Inferior parietal cortex (tissue), 1 donor: ENCODE measurements around the gene MEX3D.
A peak's percentile ranks its signal among the peaks of the same experiment; 100 is the strongest.
"Not testable (repeated sequence)": the region's sequence is repeated elsewhere in the genome, so short reads cannot be mapped to it uniquely, and the experiment has no call there.

Experiments
- DNase-seq: peaks from one replicate; pipeline ENCODE4 v3.0.0-alpha.2; 2016; ENCODE audit errors: extremely low spot score

The MEX3D gene

GRCh38 chr19:1519802-1520201 lies 48.3 kb downstream of the MEX3D start:
- not testable (repeated sequence) for DNase-seq

- no peak for DNase-seq
These were observed 49.7 kb downstream of the MEX3D start for GRCh38 chr19:1518471-1518870.

GRCh38 chr19:1516395-1516753 lies 51.8 kb downstream of the MEX3D start:
- DNase-seq = no peak

- no peak for DNase-seq
These were observed 53.0 kb downstream of the MEX3D start for GRCh38 chr19:1514986-1515721.

- DNase-seq = no peak
These were observed 53.8 kb downstream of the MEX3D start for GRCh38 chr19:1514295-1514661.

- no peak for DNase-seq
These were observed 54.4 kb downstream of the MEX3D start for GRCh38 chr19:1513499-1514294.

- DNase-seq = no peak
These were observed 55.2 kb downstream of the MEX3D start, which contains the start of gene ADAMTSL5 for GRCh38 chr19:1512671-1513498. Gene ADAMTSL5 (minus strand): TSS chr19:1513019. CDS start chr19:1510943, 2,076 bp downstream.

- DNase-seq = no peak
These were observed 56.5 kb downstream of the MEX3D start for GRCh38 chr19:1511318-1512317.

GRCh38 chr19:1510807-1511206 lies 57.3 kb downstream of the MEX3D start:
- no peak for DNase-seq

- no peak for DNase-seq
These were observed 57.7 kb downstream of the MEX3D start for GRCh38 chr19:1510442-1510806.

- DNase-seq = no peak
These were observed 58.3 kb downstream of the MEX3D start for GRCh38 chr19:1509602-1510441.

GRCh38 chr19:1508507-1508856 lies 59.6 kb downstream of the MEX3D start:
- DNase-seq = no peak

- DNase-seq = peak; percentile 94
These were observed 60.2 kb downstream of the MEX3D start for GRCh38 chr19:1507763-1508506.

GRCh38 chr19:1507192-1507660 lies 60.9 kb downstream of the MEX3D start:
- no peak for DNase-seq

GRCh38 chr19:1505991-1506881 lies 61.9 kb downstream of the MEX3D start:
- DNase-seq = no peak

- no peak for DNase-seq
These were observed 63.1 kb downstream of the MEX3D start for GRCh38 chr19:1505012-1505411.
